Medulla oblongata (tissue), 1 donor: ENCODE data around the gene RNASE4.
"Not testable (repeated sequence)": the region's sequence is repeated elsewhere in the genome, so short reads cannot be mapped to it uniquely, and the experiment has no call there.

Experiments used
- DNase-seq: peaks from one replicate; pipeline ENCODE4 v3.0.0-alpha.2; 2015; ENCODE audit errors: extremely low spot score

Gene RNASE4

GRCh38 chr14:20683891-20684661 is at the start of gene RNASE4:
Gene RNASE4 (plus strand): TSS chr14:20684560. CDS start chr14:20699372, 14,812 bp downstream.
- DNase-seq: peak; percentile 92

- no peak for DNase-seq
Observed at GRCh38 chr14:20641591-20641990, 42.8 kb upstream of the RNASE4 start, which contains the start of gene OR6S1. Gene OR6S1 (minus strand): TSS chr14:20641691. CDS start chr14:20641691, 0 bp downstream.

DNA sequence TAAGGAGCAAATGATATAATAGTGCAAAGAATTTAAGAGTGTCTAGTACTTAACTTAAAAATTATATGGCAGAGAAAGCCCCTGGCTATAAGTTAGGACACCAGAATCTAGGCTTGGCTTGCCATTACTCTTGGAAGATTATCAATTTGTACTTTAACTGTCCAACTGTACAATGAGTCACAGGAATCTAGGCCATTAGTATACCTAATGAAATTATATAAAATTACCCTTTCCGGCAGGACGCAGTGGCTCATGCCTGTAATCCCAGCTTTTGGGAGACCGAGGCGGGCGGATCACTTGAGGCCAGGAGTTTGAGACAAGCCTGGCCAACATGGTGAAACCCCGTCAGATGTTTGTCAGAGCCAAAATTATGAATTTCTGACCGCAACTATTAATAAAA is 42.2 kb upstream of the RNASE4 start:
- DNase-seq: no peak

DNA sequence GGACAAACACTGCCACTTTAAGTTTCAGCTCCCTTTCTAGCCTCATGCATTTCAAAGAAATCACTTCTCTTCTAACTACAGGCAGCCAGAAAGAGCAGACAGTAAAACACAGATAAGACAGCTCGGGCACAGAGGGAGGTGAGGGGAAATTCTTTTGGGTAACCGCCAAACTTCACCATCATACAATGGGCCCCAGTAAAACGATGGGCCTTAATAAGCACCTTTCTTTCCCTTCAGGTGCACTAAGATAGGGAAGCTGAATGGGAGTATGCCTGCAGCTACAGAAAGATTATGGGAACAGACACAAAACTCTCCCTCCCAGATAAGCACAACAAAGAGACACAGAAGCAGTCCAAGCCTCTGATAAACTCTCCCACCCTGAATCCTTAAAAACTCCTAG is 41.6 kb upstream of the RNASE4 start:
- not testable (repeated sequence) for DNase-seq

- DNase-seq: no peak
Observed at GRCh38 chr14:20644520-20644919, 39.8 kb upstream of the RNASE4 start.

- DNase-seq: no peak
Observed at GRCh38 chr14:20645481-20645880, 38.9 kb upstream of the RNASE4 start.

DNA sequence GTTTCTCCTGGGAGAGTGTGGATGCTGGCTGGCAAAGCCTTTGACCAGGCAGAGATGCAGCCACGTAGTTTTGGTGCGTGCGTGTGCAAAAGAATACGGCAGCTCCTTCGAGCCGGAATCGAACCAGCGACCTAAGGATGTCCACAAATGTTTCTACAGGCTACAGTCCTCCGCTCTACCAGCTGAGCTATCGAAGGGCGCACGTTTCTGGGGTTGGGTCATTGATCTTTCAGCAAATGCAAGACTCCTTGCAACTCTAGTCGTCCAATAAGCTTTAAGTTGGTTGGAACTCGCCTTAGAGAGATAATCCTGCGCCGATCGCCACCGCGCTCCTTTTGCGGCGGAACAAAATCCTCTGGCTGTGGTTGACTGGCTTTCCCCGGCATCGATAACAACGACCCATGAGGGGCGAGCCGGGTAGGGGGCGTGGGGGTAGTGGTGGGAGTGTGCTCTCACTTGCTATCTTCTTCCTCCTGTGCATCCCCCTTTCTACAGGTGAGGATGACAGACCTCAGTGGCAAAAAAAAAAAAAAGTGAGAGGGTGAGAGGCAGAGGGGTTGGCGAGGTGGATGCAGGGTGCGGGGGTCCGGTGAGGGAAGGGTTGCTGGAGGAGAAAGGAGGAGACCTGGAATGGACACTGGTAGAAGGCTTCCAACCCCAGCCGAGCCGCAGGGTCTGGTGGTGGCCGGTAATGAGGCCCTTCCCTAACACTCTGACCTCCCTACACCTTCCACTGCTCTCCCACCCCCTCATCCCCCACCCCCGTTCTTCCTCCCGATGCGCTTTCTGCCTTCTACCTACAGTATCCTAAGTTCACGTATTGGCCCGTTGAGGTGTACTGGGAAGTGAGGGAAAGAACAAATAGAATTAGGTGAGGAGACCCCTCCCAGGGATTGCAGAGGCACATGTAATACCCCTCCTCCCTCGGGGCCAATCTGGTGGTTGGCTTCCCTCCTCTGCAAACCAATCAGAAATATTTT is 31.1 kb upstream of the RNASE4 start:
- no peak for DNase-seq

- DNase-seq: no peak
Observed at GRCh38 chr14:20655851-20656250, 28.5 kb upstream of the RNASE4 start.

DNA sequence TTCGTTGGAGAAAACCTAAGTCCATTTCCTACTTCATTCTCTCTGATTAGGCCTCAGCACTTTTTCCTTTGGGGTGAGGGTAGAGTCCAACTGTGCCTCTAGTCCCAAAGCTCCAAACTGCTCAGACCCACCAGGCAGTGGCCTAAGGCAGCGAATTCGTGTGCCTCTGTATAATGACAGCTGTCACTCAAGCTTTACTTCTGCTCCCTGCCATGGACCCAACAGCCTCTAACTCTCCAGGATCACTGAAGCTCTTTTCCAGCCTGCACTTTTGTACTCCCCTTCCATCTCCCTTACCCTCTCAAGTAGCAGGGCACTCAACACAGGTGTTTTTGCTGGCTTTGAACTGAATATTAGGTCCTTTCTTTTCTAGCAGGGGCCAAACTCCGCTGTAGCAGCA is 28.1 kb upstream of the RNASE4 start:
- no peak for DNase-seq

DNA sequence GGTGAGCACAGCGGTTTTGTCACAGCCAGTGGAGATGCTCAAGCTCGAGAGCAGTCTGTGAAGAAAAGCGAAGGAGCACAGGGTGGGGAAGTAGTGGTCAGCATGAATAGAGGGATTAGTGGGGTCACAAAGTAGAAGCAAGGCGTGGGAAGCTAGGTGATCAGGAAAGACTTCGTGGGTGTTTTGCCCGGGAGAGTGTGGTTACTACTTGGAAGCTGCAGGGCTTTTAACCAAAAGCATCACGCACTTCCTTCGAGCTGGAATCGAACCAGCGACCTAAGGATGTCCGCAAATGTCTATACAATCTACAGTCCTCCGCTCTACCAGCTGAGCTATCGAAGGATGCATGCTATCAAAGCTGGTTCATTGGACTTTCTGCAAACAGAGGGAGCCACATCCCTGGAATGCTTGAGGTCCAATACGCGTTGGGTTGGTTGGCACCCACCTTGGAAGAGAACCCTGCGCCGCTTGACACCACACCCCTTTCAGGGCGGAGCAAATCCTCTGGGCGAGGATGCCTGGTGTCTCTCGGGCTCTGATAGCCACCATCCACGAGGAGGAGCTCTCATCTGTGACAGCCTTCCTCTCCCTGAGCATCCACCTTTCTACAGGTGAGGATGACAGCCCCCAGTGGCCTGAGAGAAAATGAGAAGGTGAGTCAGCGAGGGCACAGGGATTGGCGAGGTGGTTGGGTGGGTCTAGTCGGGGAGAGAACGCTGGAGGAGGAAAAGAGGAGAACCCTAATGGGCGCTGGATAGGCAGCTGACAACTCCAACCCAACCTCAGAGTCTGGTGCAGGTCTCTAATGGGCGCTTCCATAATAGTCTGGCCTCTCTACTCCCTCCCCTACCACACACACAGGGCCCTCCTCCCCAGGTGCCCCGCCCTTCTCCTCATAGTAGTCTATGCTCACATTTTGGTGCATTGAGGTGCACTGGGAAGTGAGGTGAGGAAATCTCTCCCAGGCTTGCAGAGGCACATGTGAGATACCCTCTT is 26.8 kb upstream of the RNASE4 start:
- no peak for DNase-seq

DNA sequence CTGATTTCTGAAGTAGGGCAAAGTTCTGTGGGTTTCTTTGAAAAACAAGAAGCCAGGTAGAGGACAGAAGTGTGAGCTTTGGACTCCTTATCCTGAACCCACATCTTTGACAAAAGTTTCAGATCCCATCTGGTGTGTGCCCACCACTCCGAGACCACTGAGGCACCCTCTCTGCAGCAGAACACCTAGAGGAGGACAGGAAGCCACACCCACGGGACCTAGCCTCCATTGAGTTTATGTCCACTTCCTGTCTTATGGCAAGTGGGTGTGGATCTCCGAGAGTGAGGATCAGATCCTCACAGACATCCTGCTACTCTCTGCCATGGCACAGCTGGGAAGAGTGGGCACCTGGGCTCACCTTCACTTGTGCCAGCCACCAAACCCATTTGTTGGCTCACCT is 26.1 kb upstream of the RNASE4 start:
- no peak for DNase-seq

GRCh38 chr14:20659336-20659735 is 25.0 kb upstream of the RNASE4 start:
- DNase-seq: no peak

DNA sequence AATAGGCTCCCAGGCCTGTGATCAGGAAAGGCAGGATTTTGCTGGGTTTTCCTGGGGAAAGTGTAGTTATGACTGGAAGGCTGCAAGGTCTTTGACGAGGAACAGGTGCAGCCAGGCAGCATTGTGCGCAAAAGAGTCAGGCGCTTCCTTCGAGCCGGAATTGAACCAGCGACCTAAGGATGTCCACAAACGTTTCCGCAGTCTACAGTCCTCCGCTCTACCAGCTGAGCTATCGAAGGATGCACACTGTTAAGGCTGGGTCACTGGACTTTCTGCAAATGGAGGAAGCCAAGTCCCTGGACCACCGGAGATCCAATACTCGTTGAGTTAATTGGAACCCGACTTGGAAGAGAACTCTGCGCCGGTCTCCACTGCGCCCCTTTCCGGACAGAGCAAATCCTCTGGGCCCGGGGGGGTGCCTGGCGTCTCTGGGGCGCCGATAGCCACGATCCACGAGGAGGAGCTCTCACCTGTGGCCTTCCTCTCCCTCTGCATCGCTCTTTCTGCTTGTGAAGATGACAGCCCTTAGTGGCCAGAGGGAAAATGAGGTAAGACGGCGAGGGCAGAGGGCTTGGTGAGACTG is 24.5 kb upstream of the RNASE4 start:
- no peak for DNase-seq

- no peak for DNase-seq
Observed at GRCh38 chr14:20661197-20661596, 23.2 kb upstream of the RNASE4 start.

GRCh38 chr14:20662968-20663732 is 21.2 kb upstream of the RNASE4 start:
- peak; percentile 70 for DNase-seq

DNA sequence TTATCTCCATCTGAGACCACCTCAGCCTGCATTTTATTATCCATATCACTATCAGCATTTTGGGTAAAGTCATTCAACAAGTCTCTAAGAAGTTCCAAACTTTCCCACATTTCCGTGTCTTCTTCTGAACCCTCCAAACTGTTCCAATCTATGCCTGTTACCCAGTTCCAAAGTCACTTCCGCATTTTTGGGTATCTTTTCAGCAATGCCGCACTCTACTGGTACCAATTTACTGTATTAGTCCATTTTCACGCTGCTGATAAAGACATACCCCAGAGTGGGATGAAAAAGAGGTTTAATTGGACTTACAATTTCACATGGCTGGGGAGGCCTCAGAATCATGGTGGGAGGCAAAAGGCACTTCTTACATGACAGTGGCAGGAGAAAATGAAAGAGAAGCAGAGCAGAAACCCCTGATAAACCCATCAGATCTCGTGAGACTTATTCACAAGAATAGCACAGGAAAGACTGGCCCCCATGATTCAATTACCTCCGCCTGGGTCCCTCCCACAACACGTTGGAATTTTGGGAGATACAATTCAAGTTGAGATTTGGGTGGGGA is 17.9 kb upstream of the RNASE4 start:
- DNase-seq: not testable (repeated sequence)

DNA sequence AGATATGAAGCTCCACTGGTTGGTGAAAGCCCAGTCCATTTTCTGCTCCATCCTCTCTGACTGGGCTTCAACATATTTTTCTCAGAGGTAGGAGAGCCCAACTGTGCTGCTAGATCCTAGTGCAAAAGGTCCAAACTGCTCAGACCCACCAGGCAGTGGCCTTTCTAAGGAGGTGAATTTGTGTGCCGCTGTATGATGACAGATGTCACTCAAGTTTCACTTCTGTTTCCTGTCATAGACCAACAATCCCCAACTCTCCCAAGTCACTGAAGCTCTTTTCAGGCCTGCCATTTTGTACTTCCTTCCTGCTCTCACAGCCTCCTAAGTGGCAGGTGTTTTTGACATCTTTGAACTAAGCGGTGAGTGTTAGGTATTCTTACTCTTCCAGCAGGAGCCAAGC is 16.4 kb upstream of the RNASE4 start:
- DNase-seq: no peak

DNA sequence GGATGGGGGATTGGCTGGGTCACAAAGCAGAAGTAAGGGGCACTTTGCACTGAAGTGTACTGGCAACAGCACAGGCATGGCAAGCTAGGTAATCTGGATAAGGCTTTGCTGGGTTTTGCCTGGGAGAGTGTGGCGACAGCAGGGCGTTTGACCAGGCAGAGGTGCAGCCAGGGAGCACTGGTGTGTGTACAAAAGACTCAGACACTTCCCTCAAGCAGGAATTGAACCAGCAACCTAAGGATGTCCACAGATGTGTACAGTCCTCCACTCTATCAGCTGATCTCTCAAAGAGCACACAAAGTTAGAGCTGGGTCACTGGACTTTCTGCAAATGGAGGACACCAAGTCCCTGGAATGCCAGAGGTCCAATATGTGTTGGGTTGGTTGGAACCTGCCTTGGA is 15.4 kb upstream of the RNASE4 start:
- DNase-seq: no peak

DNA sequence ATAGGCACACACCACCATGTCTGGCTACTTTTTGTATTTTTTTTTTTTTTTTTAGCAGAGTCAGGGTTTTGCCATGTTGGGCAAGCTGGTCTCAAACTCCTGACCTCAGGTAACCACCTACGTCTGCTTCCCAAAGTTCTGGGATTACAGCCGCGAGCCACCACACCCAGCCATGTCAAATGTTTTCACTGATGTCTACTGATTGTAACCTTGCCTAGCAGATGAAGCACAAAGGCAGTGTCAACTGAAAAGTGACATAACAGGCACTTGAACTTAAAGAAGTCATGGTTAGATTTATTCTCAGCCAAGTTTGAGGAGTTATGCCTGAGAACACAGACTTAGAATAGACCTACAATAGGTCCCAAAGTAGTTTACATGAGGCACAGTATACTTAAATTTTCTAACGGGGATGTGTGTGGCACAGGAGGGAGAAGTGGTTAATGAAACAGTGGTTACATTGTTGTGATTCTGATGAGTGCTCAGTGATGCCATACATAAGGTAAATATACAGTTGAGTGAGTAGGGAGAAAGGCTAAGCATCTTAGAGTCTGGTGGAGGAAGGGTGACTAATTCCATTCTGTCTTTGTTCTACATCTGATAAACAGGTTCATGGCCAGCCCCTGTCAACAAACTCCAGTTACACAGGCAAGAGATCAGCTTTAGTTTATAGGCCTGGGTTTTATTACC is 12.6 kb upstream of the RNASE4 start:
- no peak for DNase-seq
